B cell (primary cell): ENCODE data around the gene BRSK2. TPM values are rescaled to one million over a fixed set of nuclear protein-coding genes. Genes with fewer than 3 reads are reported as not detected.
A peak's percentile ranks its signal among the peaks of the same experiment; 100 is the strongest.

Experiments used
- ATAC-seq: fragments of 200-7000 bp; cut with Tn5 transposase; one replicate; pipeline ENCODE4 v1.10.0; 2021; ENCODE audit warnings: low read depth, mild to moderate bottlenecking, moderate number of reproducible peaks, moderate library complexity
- CTCF ChIA-PET: fragments of 350-600 bp; sonication (Branson Sonifier 250); formaldehyde crosslinking; loops from one replicate; lab custom pipeline; 2021; ENCODE audit warnings: antibody characterized with exemption, inconsistent platforms; lab: Charles Lee
- POLR2A ChIA-PET: fragments of 350-600 bp; sonication (Branson Sonifier 250); formaldehyde crosslinking; loops from one replicate; lab custom pipeline; 2021; ENCODE audit warnings: antibody characterized with exemption; lab: Charles Lee
- DNase-seq: peaks from one replicate; pipeline ENCODE4 v3.0.0; 2013
- H2AFZ ChIP-seq: 2 replicates; pipeline ENCODE4 v1.6.1; 2012; ENCODE audit warnings: mild to moderate bottlenecking, low read depth, low read length; ENCODE audit not compliant: insufficient read depth, poor library complexity, severe bottlenecking
- H3K27ac ChIP-seq, 2 donors: 1 replicate in 1 of 2; 2 replicates in 1 of 2; pipeline ENCODE4 v1.5.1; 2012 to 2013; ENCODE audit warnings: low read length in 2 of 2, mild to moderate bottlenecking in 2 of 2, moderate library complexity in 1 of 2
- H3K27me3 ChIP-seq, 4 experiments: fragments of 200-600 bp in 1 of 4; sonication (generic) in 1 of 4; replicated peaks in 1 of 4; 1 replicate in 2 of 4; 2 replicates in 2 of 4; pipeline versions ENCODE4 v1.6.1 to v1.7.0; 2013 to 2016; ENCODE audit warnings: low read length in 3 of 4, mild to moderate bottlenecking in 2 of 4, mixed read lengths in 1 of 4, moderate library complexity in 1 of 4; ENCODE audit not compliant: insufficient read depth in 4 of 4, control insufficient read depth in 3 of 4; ENCODE audit errors: control extremely low read depth in 1 of 4
- H3K36me3 ChIP-seq, 2 experiments: replicated peaks in 1 of 2; 1 replicate in 1 of 2; 2 replicates in 1 of 2; pipeline versions ENCODE4 v1.6.1 to v1.7.1; 2013; ENCODE audit warnings: low read length in 1 of 2; ENCODE audit not compliant: insufficient read depth in 2 of 2, control insufficient read depth in 1 of 2; ENCODE audit errors: control extremely low read depth in 1 of 2, extremely low read depth in 1 of 2
- H3K4me1 ChIP-seq, 2 donors: fragments of 200-600 bp in 1 of 2; sonication (generic) in 1 of 2; 1 replicate in 1 of 2; 2 replicates in 1 of 2; pipeline versions ENCODE4 v1.5.1 to v1.6.1; 2013 to 2017; ENCODE audit warnings: low read length in 2 of 2; ENCODE audit not compliant: control insufficient read depth in 2 of 2, insufficient read depth in 2 of 2
- H3K4me2 ChIP-seq: replicated peaks from 2 replicates; pipeline ENCODE3; 2012; ENCODE audit warnings: mild to moderate bottlenecking, low read depth, low read length; ENCODE audit not compliant: poor library complexity, severe bottlenecking
- H3K4me3 ChIP-seq, 5 experiments: fragments of 200-600 bp in 1 of 5; sonication (generic) in 1 of 5; 1 replicate in 3 of 5; 2 replicates in 2 of 5; pipeline versions ENCODE4 v1.5.1 to v1.7.0; 2011 to 2016; ENCODE audit warnings: low read length in 4 of 5, mild to moderate bottlenecking in 4 of 5, low read depth in 2 of 5, control low read depth in 1 of 5, moderate library complexity in 1 of 5; ENCODE audit not compliant: insufficient read depth in 1 of 5; ENCODE audit errors: control extremely low read depth in 1 of 5, extremely low read depth in 1 of 5
- H3K79me2 ChIP-seq: fragments of 200-600 bp; sonication (generic); one replicate; pipeline ENCODE4 v1.6.0; 2016; ENCODE audit warnings: low read length; ENCODE audit not compliant: control insufficient read depth, insufficient read depth
- H3K9ac ChIP-seq: fragments of 200-600 bp; sonication (generic); 2 replicates; pipeline ENCODE4 v1.6.1; 2017; ENCODE audit warnings: mild to moderate bottlenecking, low read length, moderate library complexity
- H3K9me3 ChIP-seq, 3 donors: one replicate each; pipeline versions ENCODE4 v1.6.1 to v1.7.1; 2013; ENCODE audit warnings: low read length in 2 of 3; ENCODE audit not compliant: control insufficient read depth in 2 of 3, insufficient read depth in 1 of 3; ENCODE audit errors: control extremely low read depth in 1 of 3
- H4K20me1 ChIP-seq: 2 replicates; pipeline ENCODE4 v1.6.0; 2012; ENCODE audit warnings: mild to moderate bottlenecking, low read length; ENCODE audit not compliant: insufficient read depth, control insufficient read depth, poor library complexity, severe bottlenecking
- H3K27ac Mint-ChIP-seq: one replicate; pipeline ENCODE4 v1.8.0; 2021; ENCODE audit warnings: mixed read lengths
- H3K27me3 Mint-ChIP-seq: one replicate; pipeline ENCODE4 v1.8.0; 2021; ENCODE audit warnings: mixed read lengths
- H3K4me1 Mint-ChIP-seq: one replicate; pipeline ENCODE4 v1.8.0; 2021; ENCODE audit warnings: mixed read lengths
- H3K4me3 Mint-ChIP-seq: one replicate; pipeline ENCODE4 v1.8.0; 2021; ENCODE audit warnings: mixed read lengths
- H3K9me3 Mint-ChIP-seq: one replicate; pipeline ENCODE4 v1.8.0; 2022; ENCODE audit warnings: mixed read lengths; ENCODE audit not compliant: insufficient read depth
- CTCF ChIP-seq: fragments of 200-600 bp; IDR thresholded peaks from one replicate; pipeline ENCODE4 v1.8.0; 2022; ENCODE audit warnings: antibody characterized with exemption, mild to moderate bottlenecking
- EZH2 ChIP-seq: IDR thresholded peaks from 2 replicates; pipeline ENCODE4 v1.6.1; 2012; ENCODE audit warnings: borderline replicate concordance, low read depth, mild to moderate bottlenecking, moderate library complexity, low read length; ENCODE audit not compliant: insufficient read depth, poor library complexity, severe bottlenecking
- WGBS: methylation state at CpG from one replicate; pipeline ENCODE4 v1.1.5; 2013; ENCODE audit warnings: missing lambda C conversion rate; ENCODE audit not compliant: insufficient coverage; 5-methylcytosine and 5-hydroxymethylcytosine counted together
- intact Hi-C: fragments of 100-400 bp; cut with micrococcal nuclease; formaldehyde crosslinking; loops from one replicate; pipeline ENCODE4 v1.10.0; 2022
- polyA plus RNA-seq: library from polyadenylated mRNA; depleted of rRNA; stranded (reverse); fragments of >200 nt; gene quantifications from 2 replicates; pipeline ENCODE4 v1.2.3, GENCODE V29; 2012
- total RNA-seq, 2 donors: library from RNA; stranded (reverse); fragments of 120-200 nt in 1 of 2; gene quantifications; 1 replicate in 1 of 2; 2 replicates in 1 of 2; pipeline versions ENCODE4 v1.2.3 to v1.2.4, GENCODE V29; 2013 to 2022

Gene BRSK2
- total and polyA plus RNA-seq, 2 donors (not counting 1 experiment from before 2014, with no cell fraction given): 0.51 to 0.79 TPM

GRCh38 chr11:1453611-1454034, 63.9 kb downstream of the BRSK2 start:
- Mint-ChIP-seq H3K27ac (no peak overlapping the region), H3K4me1 (no peaks in the 10 kb centered on the region), H3K4me3 (no peak overlapping the region), H3K9me3 (no peaks in the 10 kb centered on the region), H3K27me3 (no peaks in the 10 kb centered on the region)
- CTCF ChIA-PET: interaction anchor here (0.8 to 2.1 kb wide), 4 partner anchors 120 to 124 kb away, joined by 4 to 7 read pairs (median 6); no protein-coding TSS in a partner anchor
- peak; percentile 66 for ATAC-seq
- intact Hi-C loops: loop anchor here (5.0 kb wide), 1 partner anchor 119 kb away; the partner anchor contains the start of gene DUSP8
- peak overlapping the region; percentile 3 for H3K4me2 ChIP-seq
- DNase-seq: peak; percentile 21
- no peak overlapping the region for H2AFZ ChIP-seq
- POLR2A ChIA-PET: no interaction called here
- H3K4me1 ChIP-seq: peaks cover 0 to 4% of the 10 kb centered on the region in 2 donors
- H3K79me2 ChIP-seq: no peaks in the 10 kb centered on the region
- no peak overlapping the region for H3K4me3 ChIP-seq
- no peaks in the 10 kb centered on the region for H3K36me3 ChIP-seq
- 26% methylated on average over 17 of the region's 17 CpGs for WGBS
- H3K27me3 ChIP-seq: no peaks in the 10 kb centered on the region
- TF ChIP-seq CTCF (peak; percentile 32), EZH2 (no peak)
- no peaks in the 10 kb centered on the region for H3K9me3 ChIP-seq
- H3K9ac ChIP-seq: no peak overlapping the region
- H3K27ac ChIP-seq: no peak overlapping the region
- no peaks in the 10 kb centered on the region for H4K20me1 ChIP-seq

- Mint-ChIP-seq H3K27ac (no peak overlapping the region), H3K9me3 (no peaks in the 10 kb centered on the region), H3K4me3 (no peak overlapping the region), H3K27me3 (no peaks in the 10 kb centered on the region), H3K4me1 (no peaks in the 10 kb centered on the region)
- H3K4me2 ChIP-seq: no peak overlapping the region
- 85% methylated on average over 20 of the region's 21 CpGs for WGBS
- ChIA-PET CTCF (interaction anchor here (2.1 kb wide), 1 partner anchor 120 kb away, joined by 6 read pairs; no protein-coding TSS in a partner anchor), POLR2A (no interaction called here)
- ATAC-seq (no peak), DNase-seq (no peak)
- H3K9ac ChIP-seq: no peak overlapping the region
- H2AFZ ChIP-seq: no peak overlapping the region
- H3K4me3 ChIP-seq: no peak overlapping the region
- H3K36me3 ChIP-seq: no peaks in the 10 kb centered on the region
- no peak for TF ChIP-seq CTCF
- TF ChIP-seq EZH2: no peak
- H3K4me1 ChIP-seq: no peaks in the 10 kb centered on the region
- H4K20me1 ChIP-seq: no peaks in the 10 kb centered on the region
- intact Hi-C loops: loop anchor here (5.0 kb wide), 1 partner anchor 118 kb away; the partner anchor contains the start of gene DUSP8
- no peaks in the 10 kb centered on the region for H3K79me2 ChIP-seq
- no peak overlapping the region for H3K27ac ChIP-seq
- H3K9me3 ChIP-seq: no peaks in the 10 kb centered on the region
- H3K27me3 ChIP-seq: no peaks in the 10 kb centered on the region
Observed at GRCh38 chr11:1454576-1454975, 64.8 kb downstream of the BRSK2 start.
